ENCODE results near the gene PBX3. TPM values are rescaled to one million over a fixed set of nuclear protein-coding genes. Genes with fewer than 3 reads are reported as not detected.

The PBX3 gene
- total and polyA plus RNA-seq, 12 donors, result 14.5 to 79.6 (median 56.3) TPM

- DNase-seq (no peak), ATAC-seq (no peak)
- Histone ChIP-seq H3K4me3 (no peak overlapping the region), H3K27ac (no peak overlapping the region), H3K9me3 (peaks cover 0 to 18% (median 0%) of the 10 kb centered on the region in 11 donors), H3K36me3 (no peaks in the 10 kb centered on the region), H3K4me1 (no peaks in the 10 kb centered on the region), H3K27me3 (no peaks in the 10 kb centered on the region)
- WGBS, 2 donors, result 86 to 90% methylated on average over 10 of the region's 10 CpGs
- intact Hi-C loops (cut with DNase I), result no loop called here
- no peak for TF ChIP-seq CTCF (IDR thresholded peaks at IDR 0.05)
Measured at GRCh38 chr9:125973547-125973946, 226.4 kb downstream of the PBX3 start.

- H3K27ac ChIP-seq, result no peak overlapping the region
- no peaks in the 10 kb centered on the region for H3K4me1 ChIP-seq
- ATAC-seq, result no peak
- H3K36me3 ChIP-seq, result no peaks in the 10 kb centered on the region
- intact Hi-C loops (cut with DNase I), result no loop called here
- no peak for DNase-seq
- H3K27me3 ChIP-seq, result no peaks in the 10 kb centered on the region
- H3K4me3 ChIP-seq, result no peak overlapping the region
- H3K9me3 ChIP-seq, result peaks cover 0 to 29% (median 6%) of the 10 kb centered on the region in 11 donors
- TF ChIP-seq CTCF (IDR thresholded peaks at IDR 0.05), result no peak
- 90 to 94% methylated on average over 4 of the region's 4 CpGs for whole genome bisulfite sequencing, 2 donors
Measured at GRCh38 chr9:125974705-125975104, 227.5 kb downstream of the PBX3 start.

- intact Hi-C loops (cut with DNase I), result no loop called here
- no peak overlapping the region for H3K4me3 ChIP-seq
- no peaks in the 10 kb centered on the region for H3K4me1 ChIP-seq
- ATAC-seq (no peak), DNase-seq (no peak)
- no peaks in the 10 kb centered on the region for H3K36me3 ChIP-seq
- no peak overlapping the region for H3K27ac ChIP-seq
- H3K27me3 ChIP-seq, result no peaks in the 10 kb centered on the region
- peaks cover 0 to 44% (median 15%) of the 10 kb centered on the region in 11 donors for H3K9me3 ChIP-seq
- no peak for TF ChIP-seq CTCF (IDR thresholded peaks at IDR 0.05)
Measured at GRCh38 chr9:125977223-125977622, 230.1 kb downstream of the PBX3 start.

- Histone ChIP-seq H3K4me3 (no peak overlapping the region), H3K4me1 (no peaks in the 10 kb centered on the region), H3K27me3 (peaks cover 0 to 7% (median 0%) of the 10 kb centered on the region in 7 donors), H3K36me3 (no peaks in the 10 kb centered on the region), H3K9me3 (peaks cover 0 to 44% (median 15%) of the 10 kb centered on the region in 11 donors), H3K27ac (no peak overlapping the region)
- no peak for DNase-seq
- no peak for TF ChIP-seq CTCF (IDR thresholded peaks at IDR 0.05)
- no peak for ATAC-seq
- WGBS, 2 donors, result 91 to 92% methylated on average over 1 of the region's 1 CpG
- intact Hi-C loops (cut with DNase I), result no loop called here
Measured at GRCh38 chr9:125979383-125979782, 232.2 kb downstream of the PBX3 start.

Measured in heart right ventricle (tissue), 16 donors.